ENCODE results near the gene ZNRF1. TPM values are rescaled to one million over a fixed set of nuclear protein-coding genes. Genes with fewer than 3 reads are reported as not detected.

Gene ZNRF1
- total and polyA plus RNA-seq, 2 of the 4 experiments (the other 2 are of a cell fraction): 8.2 to 20.7 TPM

- ATAC-seq (ENCODE audit: low read depth): no peak
- 67% methylated on average over 1 of the region's 8 CpGs; no CpG with 5 or more reads in 1 of the 2 experiments for whole genome bisulfite sequencing, 2 experiments (ENCODE audit: extremely low coverage in 2 of 2, insufficient read length in 1 of 2)
- H3K56ac ChIP-seq (ENCODE audit: extremely low read depth, insufficient read depth, low read length): no peak overlapping the region
- in situ Hi-C loops (cut with MboI; ENCODE audit: low sequenced_read_pairs) (no loop called here), dilution Hi-C loops (cut with HindIII; ENCODE audit: low sequenced_read_pairs, unreplicated experiment) (no loop called here), intact Hi-C loops (cut with micrococcal nuclease) (no loop called here)
- H2BK20ac ChIP-seq (ENCODE audit: low read depth, low read length): no peak overlapping the region
- H2BK15ac ChIP-seq (ENCODE audit: low read depth, low read length): no peak overlapping the region; the same call in 2 of the 3 replicates
- TF ChIP-seq RAD21 (IDR thresholded peaks at IDR 0.05; ENCODE audit: low read length) (no peak), MAZ (IDR thresholded peaks at IDR 0.05; ENCODE audit: borderline replicate concordance, low read depth, low read length) (no peak), NFE2L2 (IDR thresholded peaks at IDR 0.05; ENCODE audit: low read depth, low read length) (no peak), CEBPB (IDR thresholded peaks at IDR 0.05; ENCODE audit: low read depth, low read length) (no peak), CTCF (conservative IDR thresholded peaks at IDR 0.05; ENCODE audit: low read depth, low read length) (no peak), POLR2A (IDR thresholded peaks at IDR 0.05; ENCODE audit: low read depth, low read length) (no peak), BHLHE40 (IDR thresholded peaks at IDR 0.05; ENCODE audit: low read depth, low read length) (no peak), MXI1 (IDR thresholded peaks at IDR 0.05; ENCODE audit: borderline replicate concordance, low read depth, low read length) (no peak), ELK1 (IDR thresholded peaks at IDR 0.05; ENCODE audit: borderline replicate concordance, low read depth, low read length) (no peak), RCOR1 (IDR thresholded peaks at IDR 0.05; ENCODE audit: insufficient replicate concordance, low read length) (no peak), USF2 (IDR thresholded peaks at IDR 0.05; ENCODE audit: low read depth, low read length) (no peak)
- no peak overlapping the region for H2AK9ac ChIP-seq (replicated peaks; ENCODE audit: low read depth, low read length, poor library complexity)
- no peak overlapping the region for H3K4me2 ChIP-seq (ENCODE audit: low read depth, low read length)
- H3K27me3 ChIP-seq (ENCODE audit: control insufficient read depth, insufficient read depth, low read length): no peaks in the 10 kb centered on the region
- peaks cover 7% of the 10 kb centered on the region for H3K9me3 ChIP-seq (ENCODE audit: control insufficient read depth, insufficient read depth, low read length)
- BruUV-seq (replicated peaks): no TSS peak
- H4K91ac ChIP-seq (ENCODE audit: insufficient read depth, low read depth, low read length): no peak overlapping the region
- no peak overlapping the region for H2AFZ ChIP-seq (replicated peaks; ENCODE audit: low read length, poor library complexity)
- no peak overlapping the region for H2AK5ac ChIP-seq (ENCODE audit: low read depth, low read length)
- H3K4ac ChIP-seq (ENCODE audit: low read depth, low read length): no peak overlapping the region
- ChIA-PET POLR2A (ENCODE audit: unreplicated experiment) (no interaction called here), CTCF (interaction anchor here (1.3 kb wide), 1 partner anchor 30 kb away, joined by 3 read pairs; no protein-coding TSS in a partner anchor)
- no peak overlapping the region for H4K5ac ChIP-seq (ENCODE audit: low read depth, low read length)
- peaks cover 9% of the 10 kb centered on the region for H3K4me1 ChIP-seq (ENCODE audit: control insufficient read depth, insufficient read depth, low read length)
- no peak overlapping the region for H3K14ac ChIP-seq (replicated peaks; ENCODE audit: low read depth, low read length)
- H3K4me3 ChIP-seq (ENCODE audit: insufficient read depth, low read depth, low read length): no peak overlapping the region
- H2BK120ac ChIP-seq (ENCODE audit: low read depth, low read length): no peak overlapping the region
- peaks cover 38% of the 10 kb centered on the region for H4K20me1 ChIP-seq (ENCODE audit: insufficient read depth, low read length)
- H4K8ac ChIP-seq (ENCODE audit: low read depth in 2 of 2, low read length in 2 of 2): no peak overlapping the region
- peaks cover 45 to 61% of the 10 kb centered on the region in 2 experiments for H3K79me1 ChIP-seq (ENCODE audit: low read depth in 1 of 2, low read length in 2 of 2)
- H3K23ac ChIP-seq (ENCODE audit: low read depth, low read length): no peak overlapping the region
- H3K36me3 ChIP-seq (ENCODE audit: control insufficient read depth, insufficient read depth, low read length): peaks cover 2% of the 10 kb centered on the region; the same call in 1 of the 2 replicates
- no peak overlapping the region for H3K27ac ChIP-seq (ENCODE audit: insufficient read depth, low read length)
- no peaks in the 10 kb centered on the region for H3K9me1 ChIP-seq (ENCODE audit: insufficient read depth, low read length)
- no peak overlapping the region for H3K18ac ChIP-seq (ENCODE audit: low read depth, low read length)
- H2BK5ac ChIP-seq (ENCODE audit: low read depth, low read length, poor library complexity, severe bottlenecking): no peak overlapping the region
- no peak overlapping the region for H3K9ac ChIP-seq (ENCODE audit: low read depth, low read length)
- no peak for DNase-seq
Observed at GRCh38 chr16:75042426-75043174, 43.8 kb downstream of the ZNRF1 start.
